Fibroblast of lung (primary cell): ENCODE data around the gene MYOC. TPM values are rescaled to one million over a fixed set of nuclear protein-coding genes. Genes with fewer than 3 reads are reported as not detected.

Experiments
- DNase-seq, 2 donors: peaks; one replicate each; pipeline versions ENCODE4 v3.0.0 to v3.0.0-alpha.2; 2010; ENCODE audit warnings: low read depth in 2 of 2
- H2AFZ ChIP-seq: 2 replicates; pipeline ENCODE4 v1.5.1; 2012; ENCODE audit warnings: low read length, control low read depth, inconsistent platforms
- H3K27ac ChIP-seq: 2 replicates; pipeline ENCODE4 v1.5.1; 2011; ENCODE audit warnings: low read length, control low read depth; ENCODE audit not compliant: insufficient read depth
- H3K27me3 ChIP-seq: 2 replicates; pipeline ENCODE4 v1.5.1; 2011; ENCODE audit warnings: mild to moderate bottlenecking, low read length; ENCODE audit not compliant: control insufficient read depth, insufficient read depth
- H3K36me3 ChIP-seq: 2 replicates; pipeline ENCODE4 v1.5.1; 2011; ENCODE audit warnings: low read length; ENCODE audit not compliant: control insufficient read depth, insufficient read depth
- H3K4me1 ChIP-seq: 2 replicates; pipeline ENCODE4 v1.5.1; 2011; ENCODE audit warnings: low read length; ENCODE audit not compliant: control insufficient read depth, insufficient read depth; ENCODE audit errors: extremely low read depth
- H3K4me2 ChIP-seq: 2 replicates; pipeline ENCODE4 v1.5.1; 2011; ENCODE audit warnings: low read length, control low read depth; ENCODE audit not compliant: insufficient read depth; ENCODE audit errors: extremely low read depth
- H3K4me3 ChIP-seq, 4 experiments: fragments of 200-600 bp in 1 of 4; sonication (generic) in 1 of 4; replicated peaks in 1 of 4; 2 replicates each; pipeline ENCODE4 v1.5.1; 2011 to 2016; ENCODE audit warnings: low read length in 4 of 4, low read depth in 3 of 4, mild to moderate bottlenecking in 3 of 4, control low read depth in 2 of 4, inconsistent platforms in 1 of 4, mixed read lengths in 1 of 4; ENCODE audit not compliant: insufficient read depth in 1 of 4; ENCODE audit errors: control extremely low read depth in 1 of 4
- H3K79me2 ChIP-seq: 2 replicates; pipeline ENCODE4 v1.5.1; 2012; ENCODE audit warnings: mild to moderate bottlenecking, low read length, inconsistent platforms; ENCODE audit not compliant: control insufficient read depth, insufficient read depth
- H3K9ac ChIP-seq: 2 replicates; pipeline ENCODE4 v1.5.1; 2011; ENCODE audit warnings: mild to moderate bottlenecking, low read length, control low read depth; ENCODE audit not compliant: insufficient read depth
- H3K9me3 ChIP-seq: 2 replicates; pipeline ENCODE4 v1.5.1; 2012; ENCODE audit warnings: low read depth, low read length; ENCODE audit not compliant: control insufficient read depth, insufficient read depth
- H4K20me1 ChIP-seq: 2 replicates; pipeline ENCODE4 v1.5.1; 2011; ENCODE audit warnings: low read length; ENCODE audit not compliant: control insufficient read depth, insufficient read depth; ENCODE audit errors: extremely low read depth
- CTCF ChIP-seq, 2 donors: IDR thresholded peaks in 1 of 2; conservative IDR thresholded peaks in 1 of 2; 1 replicate in 1 of 2; 2 replicates in 1 of 2; pipeline ENCODE4 v1.5.1; 2011 to 2012; ENCODE audit warnings: low read length in 2 of 2, control low read depth in 1 of 2, inconsistent platforms in 1 of 2, low read depth in 1 of 2, mild to moderate bottlenecking in 1 of 2
- EZH2 ChIP-seq: IDR thresholded peaks from 2 replicates; pipeline ENCODE4 v1.5.1; 2012; ENCODE audit warnings: low read length, control low read depth, mild to moderate bottlenecking; ENCODE audit errors: missing control alignments
- polyA plus RNA-seq, 2 donors: library from polyadenylated mRNA; depleted of rRNA in 1 of 2; stranded (reverse) in 1 of 2; unstranded in 1 of 2; fragments of >200 nt; gene quantifications; 2 replicates each; pipeline ENCODE4 v1.2.1, GENCODE V29; 2011 to 2012; ENCODE audit warnings: missing spikeins in 1 of 2
- total RNA-seq: library from RNA; depleted of rRNA; stranded (reverse); fragments of >200 nt; gene quantifications from 2 replicates; pipeline ENCODE4 v1.2.1, GENCODE V29; 2014

Gene MYOC
- total and polyA plus RNA-seq, 2 donors (not counting 1 experiment from before 2014, with no cell fraction given) = 1.2 to 2.0 TPM

GRCh38 chr1:171646249-171646560 lies 6.3 kb downstream of the MYOC start:
- Histone ChIP-seq H3K4me1 (peaks cover 10% of the 10 kb centered on the region), H3K9me3 (no peaks in the 10 kb centered on the region), H2AFZ (no peak overlapping the region), H3K79me2 (no peaks in the 10 kb centered on the region), H3K36me3 (no peaks in the 10 kb centered on the region), H4K20me1 (no peaks in the 10 kb centered on the region), H3K4me2 (no peak overlapping the region), H3K9ac (no peak overlapping the region), H3K27me3 (no peaks in the 10 kb centered on the region), H3K4me3 (no peak overlapping the region), H3K27ac (no peak overlapping the region)
- DNase-seq = no peak
- TF ChIP-seq EZH2 = no peak
- TF ChIP-seq CTCF (conservative IDR thresholded peaks at IDR 0.05 in 1 of 2, IDR thresholded peaks at IDR 0.05 in 1 of 2; ENCODE audit: low read depth in 1 of 2, low read length in 2 of 2) = no peak

GRCh38 chr1:171645553-171646248 lies 6.8 kb downstream of the MYOC start:
- Histone ChIP-seq H3K4me2 (peak overlapping the region; percentile 75), H2AFZ (peak overlapping the region; percentile 52)

More at GRCh38 chr1:171645553-171646248, 6.8 kb downstream of the MYOC start:
- Histone ChIP-seq H4K20me1 (no peaks in the 10 kb centered on the region), H3K36me3 (no peaks in the 10 kb centered on the region), H3K4me1 (peaks cover 10% of the 10 kb centered on the region), H3K9me3 (no peaks in the 10 kb centered on the region), H3K27me3 (no peaks in the 10 kb centered on the region), H3K9ac (no peak overlapping the region), H3K4me3 (no peak overlapping the region), H3K27ac (peak overlapping the region; percentile 36), H3K79me2 (no peaks in the 10 kb centered on the region)
- TF ChIP-seq CTCF (conservative IDR thresholded peaks at IDR 0.05 in 1 of 2, IDR thresholded peaks at IDR 0.05 in 1 of 2; ENCODE audit: low read depth in 1 of 2, low read length in 2 of 2) (no peak), EZH2 (no peak)
- peak; percentile 40 to 63 for DNase-seq
